ENCODE data around the gene FUT8.

FUT8 gene

GRCh38 chr14:65565948-65566347 lies 153.4 kb downstream of the FUT8 start:
- no peak for DNase-seq

GRCh38 chr14:65566820-65567522 lies 154.4 kb downstream of the FUT8 start:
- no peak for DNase-seq

GRCh38 chr14:65574611-65575010 lies 162.1 kb downstream of the FUT8 start:
- DNase-seq = no peak

GRCh38 chr14:65575389-65575788 lies 162.9 kb downstream of the FUT8 start:
- DNase-seq = no peak

GRCh38 chr14:65580973-65581372 lies 168.4 kb downstream of the FUT8 start:
- DNase-seq = no peak

GRCh38 chr14:65581378-65581777 lies 168.8 kb downstream of the FUT8 start:
- no peak for DNase-seq

GRCh38 chr14:65581799-65582198 lies 169.3 kb downstream of the FUT8 start:
- no peak for DNase-seq

GRCh38 chr14:65585216-65585615 lies 172.7 kb downstream of the FUT8 start:
- no peak for DNase-seq

GRCh38 chr14:65588426-65589140 lies 176.1 kb downstream of the FUT8 start:
- no peak for DNase-seq

- DNase-seq = no peak
Measured at GRCh38 chr14:65594153-65594881, 181.8 kb downstream of the FUT8 start.

GRCh38 chr14:65594882-65595237 lies 182.3 kb downstream of the FUT8 start:
- DNase-seq = no peak

- no peak for DNase-seq
Measured at GRCh38 chr14:65599375-65599774, 186.8 kb downstream of the FUT8 start.

- no peak for DNase-seq
Measured at GRCh38 chr14:65600742-65601141, 188.2 kb downstream of the FUT8 start.

GRCh38 chr14:65604535-65604934 lies 192.0 kb downstream of the FUT8 start:
- DNase-seq = no peak

GRCh38 chr14:65604936-65605335 lies 192.4 kb downstream of the FUT8 start:
- DNase-seq = no peak

GRCh38 chr14:65606460-65606859 lies 193.9 kb downstream of the FUT8 start:
- DNase-seq = no peak

- no peak for DNase-seq
Measured at GRCh38 chr14:65613131-65613650, 200.7 kb downstream of the FUT8 start.

- no peak for DNase-seq
Measured at GRCh38 chr14:65618996-65619395, 206.5 kb downstream of the FUT8 start.

GRCh38 chr14:65620195-65620594 lies 207.7 kb downstream of the FUT8 start:
- DNase-seq = no peak

GRCh38 chr14:65622703-65623102 lies 210.2 kb downstream of the FUT8 start:
- no peak for DNase-seq

GRCh38 chr14:65623759-65624158 lies 211.2 kb downstream of the FUT8 start:
- DNase-seq = no peak

GRCh38 chr14:65627315-65627714 lies 214.8 kb downstream of the FUT8 start:
- no peak for DNase-seq

GRCh38 chr14:65628664-65629063 lies 216.1 kb downstream of the FUT8 start:
- no peak for DNase-seq

- no peak for DNase-seq
Measured at GRCh38 chr14:65631040-65631439, 218.5 kb downstream of the FUT8 start.

Data from NK-92 treated with Interleukin-12 subunit alpha and Interleukin-12 subunit beta, amount 100 ng/mL, for 24 hours (cell line).